Activated CD8-positive, alpha-beta memory T cell treated with anti-CD3 and anti-CD28 coated beads, Interleukin-2, amount 50 U/mL, for 48 hours (primary cell): Measurements from ENCODE around the gene ATCAY.

Experiments used
- DNase-seq: peaks from one replicate; pipeline ENCODE4 v3.0.0-alpha.2; 2020

ATCAY gene

GRCh38 chr19:3880471-3881271, at the start of gene ATCAY:
TSS of gene ATCAY (plus strand) at chr19:3880685. CDS start at chr19:3885768, 5,083 bp downstream.
- no peak for DNase-seq

- DNase-seq: no peak
Measured at GRCh38 chr19:3831601-3832000, 48.9 kb upstream of the ATCAY start.

- DNase-seq: no peak
Measured at GRCh38 chr19:3832001-3832400, 48.5 kb upstream of the ATCAY start.

- no peak for DNase-seq
Measured at GRCh38 chr19:3833578-3834348, 46.7 kb upstream of the ATCAY start.

- DNase-seq: no peak
Measured at GRCh38 chr19:3834349-3835054, 46.0 kb upstream of the ATCAY start.

- no peak for DNase-seq
Measured at GRCh38 chr19:3835055-3835435, 45.4 kb upstream of the ATCAY start.

- DNase-seq: no peak
Measured at GRCh38 chr19:3836887-3837286, 43.6 kb upstream of the ATCAY start.

GRCh38 chr19:3837332-3837731, 43.2 kb upstream of the ATCAY start:
- no peak for DNase-seq

GRCh38 chr19:3837922-3838321, 42.6 kb upstream of the ATCAY start:
- no peak for DNase-seq

GRCh38 chr19:3838661-3839060, 41.8 kb upstream of the ATCAY start:
- no peak for DNase-seq

- no peak for DNase-seq
Measured at GRCh38 chr19:3839941-3840340, 40.5 kb upstream of the ATCAY start.

- no peak for DNase-seq
Measured at GRCh38 chr19:3840804-3841203, 39.7 kb upstream of the ATCAY start.

GRCh38 chr19:3842948-3843347, 37.5 kb upstream of the ATCAY start:
- DNase-seq: no peak

- DNase-seq: no peak
Measured at GRCh38 chr19:3844596-3844995, 35.9 kb upstream of the ATCAY start.

GRCh38 chr19:3849092-3849491, 31.4 kb upstream of the ATCAY start:
- DNase-seq: peak; percentile 68

GRCh38 chr19:3849787-3850186, 30.7 kb upstream of the ATCAY start:
- DNase-seq: no peak

GRCh38 chr19:3850320-3850972, 30.0 kb upstream of the ATCAY start:
- no peak for DNase-seq

GRCh38 chr19:3851254-3852176, 29.0 kb upstream of the ATCAY start:
- no peak for DNase-seq

GRCh38 chr19:3852177-3852511, 28.3 kb upstream of the ATCAY start:
- DNase-seq: no peak

GRCh38 chr19:3852614-3853254, 27.8 kb upstream of the ATCAY start:
- no peak for DNase-seq

GRCh38 chr19:3855320-3855719, 25.2 kb upstream of the ATCAY start:
- DNase-seq: no peak
